Right lobe of liver (tissue), 6 donors: ENCODE measurements around the gene ACBD6. TPM values are rescaled to one million over a fixed set of nuclear protein-coding genes. Genes with fewer than 3 reads are reported as not detected.

ENCODE experiments used
- ATAC-seq, 4 donors: fragments of 200-7000 bp; cut with Tn5 transposase; one replicate each; pipeline ENCODE4 v1.9.1; 2020; ENCODE audit warnings: mild to moderate bottlenecking in 4 of 4, moderate library complexity in 4 of 4
- DNase-seq, 3 donors: peaks; one replicate each; pipeline ENCODE4 v3.0.0-alpha.2; 2020
- H3K27ac ChIP-seq, 3 donors: fragments of 200-600 bp; one replicate each; pipeline ENCODE4 v1.8.0; 2022
- H3K27me3 ChIP-seq, 2 donors: fragments of 200-600 bp; one replicate each; pipeline ENCODE4 v1.8.0; 2022
- H3K36me3 ChIP-seq, 4 donors: fragments of 200-600 bp; sonication (generic) in 1 of 4; one replicate each; pipeline versions ENCODE4 v1.5.1 to v1.8.0; 2017 to 2022; ENCODE audit warnings: control low read depth in 1 of 4
- H3K4me1 ChIP-seq, 4 donors: fragments of 200-600 bp; sonication (generic) in 1 of 4; one replicate each; pipeline versions ENCODE4 v1.5.1 to v1.8.0; 2017 to 2022; ENCODE audit warnings: control low read depth in 1 of 4
- H3K4me3 ChIP-seq, 3 donors: fragments of 200-600 bp; one replicate each; pipeline ENCODE4 v1.8.0; 2022
- H3K9me3 ChIP-seq, 4 donors: fragments of 200-600 bp; sonication (generic) in 1 of 4; one replicate each; pipeline versions ENCODE4 v1.5.1 to v1.8.0; 2017 to 2022; ENCODE audit warnings: control low read depth in 1 of 4
- CTCF ChIP-seq, 4 donors: fragments of 200-600 bp in 3 of 4; fragments of 450-650 bp in 1 of 4; IDR thresholded peaks; one replicate each; pipeline versions ENCODE4 v1.5.1 to v1.8.0; 2016 to 2022; ENCODE audit warnings: antibody characterized with exemption in 4 of 4, mild to moderate bottlenecking in 2 of 4
- POLR2A ChIP-seq: fragments of 450-650 bp; IDR thresholded peaks from one replicate; pipeline ENCODE4 v1.6.1; 2017; ENCODE audit warnings: antibody characterized with exemption, mild to moderate bottlenecking
- WGBS: methylation state at CpG from one replicate; pipeline ENCODE4 v1.1.6; 2018; ENCODE audit warnings: low coverage, low lambda C conversion rate; ENCODE audit not compliant: insufficient coverage; ENCODE audit errors: missing lambda C conversion rate; 5-methylcytosine and 5-hydroxymethylcytosine counted together
- intact Hi-C, 2 donors: fragments of 100-400 bp; cut with DNase I; formaldehyde crosslinking; loops; one replicate each; pipeline versions ENCODE4 v1.11.2 to v1.14.1; 2022
- total RNA-seq, 6 experiments: library from RNA; depleted of rRNA in 2 of 6; stranded (reverse); fragments of >200 nt in 2 of 6; fragmentation: NEBNext Ultra II Directional in 3 of 6; extraction: Animal tissue kit (Norgen Biotek cat#: 25700) in 3 of 6; gene quantifications; one replicate each; pipeline versions ENCODE4 v1.1.0 to v1.2.4, GENCODE V29; 2016 to 2023
- donor health status: DM: no; HTN: yes; CAD: no.
- donor health status: DM: no; HTN: no; CAD: no.
- donor health status: DM: no; HTN: no; CAD: no.
- donor health status: DM: no; HTN: yes; CAD: no.
- donor health status: DM: no; HTN: yes; CAD: no.

The ACBD6 gene
- total RNA-seq, 6 experiments from 2014 or later = 9.5 to 18.9 (median 11.5) TPM

- Histone ChIP-seq H3K4me1 (no peaks in the 10 kb centered on the region), H3K27me3 (no peaks in the 10 kb centered on the region), H3K27ac (no peak overlapping the region), H3K4me3 (no peak overlapping the region), H3K36me3 (no peaks in the 10 kb centered on the region), H3K9me3 (no peaks in the 10 kb centered on the region)
- intact Hi-C loops = loop anchor here (5.0 to 10.0 kb wide), 3 partner anchors 165 to 235 kb away; no protein-coding TSS in a partner anchor
- ATAC-seq = no peak
- DNase-seq = peak in 1 of 3 donors; percentile 47
- 57% methylated on average over 10 of the region's 13 CpGs for WGBS
- TF ChIP-seq POLR2A (no peak), CTCF (IDR thresholded peaks at IDR 0.05) (no peak)
Observed at GRCh38 chr1:180249725-180250498, 252.5 kb downstream of the ACBD6 start.

- no peak for TF ChIP-seq POLR2A
- TF ChIP-seq CTCF (IDR thresholded peaks at IDR 0.05) = no peak
- H3K27me3 ChIP-seq = no peaks in the 10 kb centered on the region
- no peaks in the 10 kb centered on the region for H3K36me3 ChIP-seq
- H3K9me3 ChIP-seq = no peaks in the 10 kb centered on the region
- intact Hi-C loops = no loop called here
- H3K27ac ChIP-seq = no peak overlapping the region
- WGBS = 65% methylated on average over 8 of the region's 11 CpGs
- DNase-seq (peak in 1 of 3 donors; percentile 46), ATAC-seq (no peak)
- no peak overlapping the region for H3K4me3 ChIP-seq
- no peaks in the 10 kb centered on the region for H3K4me1 ChIP-seq
Observed at GRCh38 chr1:180248731-180249681, 253.4 kb downstream of the ACBD6 start.

DNA sequence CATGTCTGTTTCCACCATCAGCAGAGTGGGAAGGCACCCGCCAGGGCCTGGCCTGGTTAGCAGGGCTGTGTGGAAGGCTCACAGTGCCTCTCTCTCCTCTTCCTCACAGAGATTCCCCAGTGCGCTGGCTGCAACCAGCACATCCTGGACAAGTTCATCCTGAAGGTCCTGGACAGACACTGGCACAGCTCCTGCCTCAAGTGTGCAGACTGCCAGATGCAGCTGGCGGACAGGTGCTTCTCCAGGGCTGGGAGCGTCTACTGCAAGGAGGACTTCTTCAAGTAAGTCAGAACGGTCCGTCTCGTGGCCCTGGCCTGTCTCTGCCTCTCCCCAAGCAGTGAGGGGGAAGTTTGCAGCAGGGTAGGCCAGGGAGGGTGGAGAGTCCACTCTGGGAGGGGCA, 254.2 kb downstream of the ACBD6 start:
- H3K36me3 ChIP-seq = no peaks in the 10 kb centered on the region
- 67% methylated on average over 1 of the region's 7 CpGs for WGBS
- no peaks in the 10 kb centered on the region for H3K9me3 ChIP-seq
- no peak for TF ChIP-seq POLR2A
- no peak for DNase-seq
- H3K27ac ChIP-seq = no peak overlapping the region
- no peaks in the 10 kb centered on the region for H3K27me3 ChIP-seq
- no peaks in the 10 kb centered on the region for H3K4me1 ChIP-seq
- intact Hi-C loops = no loop called here
- ATAC-seq = no peak
- H3K4me3 ChIP-seq = no peak overlapping the region

GRCh38 chr1:180247580-180247979, 254.8 kb downstream of the ACBD6 start:
- intact Hi-C loops = no loop called here
- Histone ChIP-seq H3K4me3 (no peak overlapping the region), H3K9me3 (no peaks in the 10 kb centered on the region), H3K36me3 (no peaks in the 10 kb centered on the region), H3K27me3 (no peaks in the 10 kb centered on the region), H3K4me1 (no peaks in the 10 kb centered on the region), H3K27ac (no peak overlapping the region)
- WGBS = 71% methylated on average over 4 of the region's 4 CpGs
- DNase-seq = no peak
- no peak for TF ChIP-seq CTCF (IDR thresholded peaks at IDR 0.05)
- TF ChIP-seq POLR2A = no peak
- no peak for ATAC-seq

- Histone ChIP-seq H3K27ac (no peak overlapping the region), H3K36me3 (no peaks in the 10 kb centered on the region), H3K4me3 (no peak overlapping the region), H3K9me3 (no peaks in the 10 kb centered on the region), H3K27me3 (no peaks in the 10 kb centered on the region), H3K4me1 (no peaks in the 10 kb centered on the region)
- intact Hi-C loops = no loop called here
- ATAC-seq = no peak
- no peak for TF ChIP-seq POLR2A
- TF ChIP-seq CTCF (IDR thresholded peaks at IDR 0.05) = no peak
- 58% methylated on average over 3 of the region's 3 CpGs for WGBS
- no peak for DNase-seq
Observed at GRCh38 chr1:180247061-180247460, 255.3 kb downstream of the ACBD6 start.
